ENCODE measurements around the gene HOXC5. TPM values are rescaled to one million over a fixed set of nuclear protein-coding genes. Genes with fewer than 3 reads are reported as not detected.
A peak's percentile ranks its signal among the peaks of the same experiment; 100 is the strongest.

The HOXC5 gene
- total RNA-seq, 4 donors from 2014 or later = 1.4 to 2.7 (median 1.7) TPM

DNA sequence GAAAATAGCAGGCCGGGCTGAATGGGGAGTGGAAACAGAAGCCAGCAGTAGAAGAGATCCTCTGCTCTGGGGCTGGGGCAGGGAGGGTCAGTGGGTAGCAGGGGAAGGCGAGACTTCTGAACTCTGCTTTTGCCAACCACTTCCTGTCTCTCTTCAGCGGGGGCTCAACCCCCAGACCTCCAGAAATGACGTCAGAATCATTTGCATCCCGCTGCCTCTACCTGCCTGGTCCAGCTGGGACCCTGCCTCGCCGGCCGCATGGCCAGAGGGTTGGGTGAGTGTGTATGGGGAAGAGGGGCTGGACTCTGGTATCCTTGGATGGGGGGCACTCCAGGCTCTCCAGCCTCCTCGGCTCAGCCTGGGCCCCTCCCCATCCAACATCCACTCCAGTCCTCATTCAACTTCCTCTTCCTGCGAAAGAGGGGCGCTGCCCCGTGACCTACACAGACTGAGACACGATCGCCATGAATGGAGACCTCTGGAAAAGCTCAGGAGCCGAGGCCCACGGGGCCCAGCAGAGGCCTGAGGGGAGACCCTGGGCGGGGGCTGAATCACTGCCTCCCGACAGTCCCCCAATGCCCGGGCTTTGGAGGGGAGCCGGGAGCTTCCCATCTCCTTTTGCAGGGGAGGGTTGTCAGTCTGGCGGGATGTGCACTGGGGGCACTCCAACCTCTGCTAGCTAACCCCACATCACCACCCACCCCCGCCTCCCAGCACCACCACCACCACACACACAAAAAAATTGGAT lies 20.3 kb downstream of the HOXC5 start:
- peak overlapping the region; percentile 72 to 89 (median 84) for H3K27ac ChIP-seq
- WGBS, 2 donors = 5% methylated on average over 19 to 22 of the region's 22 CpGs
- H3K36me3 ChIP-seq = no peaks in the 10 kb centered on the region
- no peak for DNase-seq (ENCODE audit: low spot score in 2 of 2)
- no peaks in the 10 kb centered on the region for H3K9me3 ChIP-seq
- TF ChIP-seq, protein P1, sequence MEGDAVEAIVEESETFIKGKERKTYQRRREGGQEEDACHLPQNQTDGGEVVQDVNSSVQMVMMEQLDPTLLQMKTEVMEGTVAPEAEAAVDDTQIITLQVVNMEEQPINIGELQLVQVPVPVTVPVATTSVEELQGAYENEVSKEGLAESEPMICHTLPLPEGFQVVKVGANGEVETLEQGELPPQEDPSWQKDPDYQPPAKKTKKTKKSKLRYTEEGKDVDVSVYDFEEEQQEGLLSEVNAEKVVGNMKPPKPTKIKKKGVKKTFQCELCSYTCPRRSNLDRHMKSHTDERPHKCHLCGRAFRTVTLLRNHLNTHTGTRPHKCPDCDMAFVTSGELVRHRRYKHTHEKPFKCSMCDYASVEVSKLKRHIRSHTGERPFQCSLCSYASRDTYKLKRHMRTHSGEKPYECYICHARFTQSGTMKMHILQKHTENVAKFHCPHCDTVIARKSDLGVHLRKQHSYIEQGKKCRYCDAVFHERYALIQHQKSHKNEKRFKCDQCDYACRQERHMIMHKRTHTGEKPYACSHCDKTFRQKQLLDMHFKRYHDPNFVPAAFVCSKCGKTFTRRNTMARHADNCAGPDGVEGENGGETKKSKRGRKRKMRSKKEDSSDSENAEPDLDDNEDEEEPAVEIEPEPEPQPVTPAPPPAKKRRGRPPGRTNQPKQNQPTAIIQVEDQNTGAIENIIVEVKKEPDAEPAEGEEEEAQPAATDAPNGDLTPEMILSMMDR (IDR thresholded peaks at IDR 0.05) = no peak
- TF ChIP-seq POLR2A (IDR thresholded peaks at IDR 0.05) (no peak), EP300 (IDR thresholded peaks at IDR 0.05) (no peak)
- H3K27me3 ChIP-seq = peaks cover 0 to 9% of the 10 kb centered on the region in 2 donors
- peak overlapping the region; percentile 49 to 66 (median 52) for H3K4me3 ChIP-seq
- peaks cover 0 to 73% (median 5%) of the 10 kb centered on the region in 4 donors for H3K4me1 ChIP-seq

DNA sequence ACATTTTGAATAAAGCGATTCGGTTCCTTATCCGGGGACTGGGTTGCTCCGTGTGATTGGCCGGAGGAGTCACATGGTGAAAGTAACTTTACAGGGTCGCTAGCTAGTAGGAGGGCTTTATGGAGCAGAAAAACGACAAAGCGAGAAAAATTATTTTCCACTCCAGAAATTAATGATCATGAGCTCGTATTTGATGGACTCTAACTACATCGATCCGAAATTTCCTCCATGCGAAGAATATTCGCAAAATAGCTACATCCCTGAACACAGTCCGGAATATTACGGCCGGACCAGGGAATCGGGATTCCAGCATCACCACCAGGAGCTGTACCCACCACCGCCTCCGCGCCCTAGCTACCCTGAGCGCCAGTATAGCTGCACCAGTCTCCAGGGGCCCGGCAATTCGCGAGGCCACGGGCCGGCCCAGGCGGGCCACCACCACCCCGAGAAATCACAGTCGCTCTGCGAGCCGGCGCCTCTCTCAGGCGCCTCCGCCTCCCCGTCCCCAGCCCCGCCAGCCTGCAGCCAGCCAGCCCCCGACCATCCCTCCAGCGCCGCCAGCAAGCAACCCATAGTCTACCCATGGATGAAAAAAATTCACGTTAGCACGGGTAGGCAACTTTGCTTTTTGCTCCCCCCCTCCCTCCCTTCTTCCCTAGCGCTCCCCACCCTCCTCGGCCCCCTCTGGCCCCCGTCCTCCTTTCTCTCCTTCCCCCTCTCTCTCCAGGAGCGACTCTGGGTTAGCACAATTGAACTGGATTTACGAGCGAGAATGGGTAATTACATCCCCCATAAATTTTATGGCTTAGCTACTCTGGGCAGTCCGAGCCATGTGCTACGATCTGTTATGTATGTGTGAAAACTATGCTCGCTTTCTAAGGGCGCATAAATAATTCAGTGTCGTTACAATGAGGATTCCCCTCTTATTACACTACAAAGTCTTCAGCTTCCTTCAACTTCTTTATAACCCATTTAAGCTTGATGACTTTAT lies 21.2 kb downstream of the HOXC5 start, which contains the start of gene HOXC4:
TSS of gene HOXC4 (plus strand) at position 85 of the 991 bp plus-strand sequence. CDS start at position 173, 88 bp downstream.
- TF ChIP-seq, protein P1 (IDR thresholded peaks at IDR 0.05) = no peak
- peak in 1 of 2 donors; percentile 34 for TF ChIP-seq EP300 (IDR thresholded peaks at IDR 0.05)
- 3 to 16% methylated on average over 49 to 52 of the region's 52 CpGs for WGBS, 2 donors

DNA sequence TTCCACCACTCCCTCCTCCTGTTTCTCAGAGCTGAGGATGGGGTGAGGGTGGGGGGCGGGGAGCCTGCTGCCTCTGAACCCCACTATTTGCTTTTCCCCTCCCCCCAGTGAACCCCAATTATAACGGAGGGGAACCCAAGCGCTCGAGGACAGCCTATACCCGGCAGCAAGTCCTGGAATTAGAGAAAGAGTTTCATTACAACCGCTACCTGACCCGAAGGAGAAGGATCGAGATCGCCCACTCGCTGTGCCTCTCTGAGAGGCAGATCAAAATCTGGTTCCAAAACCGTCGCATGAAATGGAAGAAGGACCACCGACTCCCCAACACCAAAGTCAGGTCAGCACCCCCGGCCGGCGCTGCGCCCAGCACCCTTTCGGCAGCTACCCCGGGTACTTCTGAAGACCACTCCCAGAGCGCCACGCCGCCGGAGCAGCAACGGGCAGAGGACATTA lies 21.9 kb downstream of the HOXC5 start:
- Histone ChIP-seq H3K4me1 (peaks cover 0 to 73% (median 5%) of the 10 kb centered on the region in 4 donors), H3K9me3 (no peaks in the 10 kb centered on the region), H3K27ac (peak overlapping the region; percentile 72 to 89 (median 84)), H3K27me3 (peaks cover 0 to 9% of the 10 kb centered on the region in 2 donors), H3K4me3 (peak overlapping the region; percentile 49 to 66 (median 52)), H3K36me3 (no peaks in the 10 kb centered on the region)
- TF ChIP-seq POLR2A (IDR thresholded peaks at IDR 0.05) = no peak
- no peak for TF ChIP-seq EP300 (IDR thresholded peaks at IDR 0.05)
- TF ChIP-seq, protein P1 (IDR thresholded peaks at IDR 0.05) = no peak
- DNase-seq (ENCODE audit: low spot score in 2 of 2) = no peak
- 36 to 38% methylated on average over 24 of the region's 24 CpGs for WGBS, 2 donors

More for the DNA sequence above, 21.2 kb downstream of the HOXC5 start, which contains the start of gene HOXC4:
- no peaks in the 10 kb centered on the region for H3K9me3 ChIP-seq
- peaks cover 0 to 72% (median 5%) of the 10 kb centered on the region in 4 donors for H3K4me1 ChIP-seq
- DNase-seq (ENCODE audit: low spot score in 2 of 2) = no peak
- H3K4me3 ChIP-seq = peak within 1 kb of the TSS; percentile 49 to 66 (median 52)
- no peaks in the 10 kb centered on the region for H3K36me3 ChIP-seq
- peak within 1 kb of the TSS; percentile 72 to 89 (median 84) for H3K27ac ChIP-seq
- peaks cover 0 to 9% of the 10 kb centered on the region in 2 donors for H3K27me3 ChIP-seq

DNA sequence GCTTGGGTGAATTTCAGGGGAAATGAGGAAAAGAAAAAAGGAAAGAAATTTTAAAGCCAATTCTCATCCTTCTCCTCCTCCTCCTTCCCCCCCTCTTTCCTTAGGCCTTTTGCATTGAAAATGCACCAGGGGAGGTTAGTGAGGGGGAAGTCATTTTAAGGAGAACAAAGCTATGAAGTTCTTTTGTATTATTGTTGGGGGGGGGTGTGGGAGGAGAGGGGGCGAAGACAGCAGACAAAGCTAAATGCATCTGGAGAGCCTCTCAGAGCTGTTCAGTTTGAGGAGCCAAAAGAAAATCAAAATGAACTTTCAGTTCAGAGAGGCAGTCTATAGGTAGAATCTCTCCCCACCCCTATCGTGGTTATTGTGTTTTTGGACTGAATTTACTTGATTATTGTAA lies 22.7 kb downstream of the HOXC5 start:
- Histone ChIP-seq H3K9me3 (no peaks in the 10 kb centered on the region), H3K4me3 (peak overlapping the region in 2 of 4 donors; percentile 49 to 66), H3K36me3 (no peaks in the 10 kb centered on the region), H3K27ac (peak overlapping the region; percentile 15 to 88 (median 60)), H3K27me3 (peaks cover 0 to 15% of the 10 kb centered on the region in 2 donors), H3K4me1 (peaks cover 0 to 74% (median 5%) of the 10 kb centered on the region in 4 donors)
- TF ChIP-seq, protein P1 (IDR thresholded peaks at IDR 0.05) = no peak
- TF ChIP-seq EP300 (IDR thresholded peaks at IDR 0.05) (no peak), POLR2A (IDR thresholded peaks at IDR 0.05) (no peak)
- no peak for DNase-seq (ENCODE audit: low spot score in 2 of 2)
- 50 to 54% methylated on average over 2 of the region's 2 CpGs for WGBS, 2 donors
